Measurements from ENCODE around the gene FRMD6.

The FRMD6 gene

GRCh38 chr14:51651388-51652167 is at the start of gene FRMD6:
FRMD6 (plus strand) TSS chr14:51651910; CDS start chr14:51689837, 37,927 bp downstream.
- no peaks in the 10 kb centered on the region for H3K36me3 Mint-ChIP-seq
- no peaks in the 10 kb centered on the region for H3K9me3 Mint-ChIP-seq (ENCODE audit: low read depth)
- H3K27ac Mint-ChIP-seq: peak within 1 kb of the TSS; percentile 30
- H3K4me1 Mint-ChIP-seq (ENCODE audit: low read depth): peaks cover 15% of the 10 kb centered on the region
- peaks cover 14% of the 10 kb centered on the region for H3K27me3 Mint-ChIP-seq
- peak within 1 kb of the TSS; percentile 85 for H3K4me3 Mint-ChIP-seq

- Mint-ChIP-seq H3K4me1 (ENCODE audit: low read depth) (no peaks in the 10 kb centered on the region), H3K27ac (no peak overlapping the region), H3K9me3 (ENCODE audit: low read depth) (no peaks in the 10 kb centered on the region), H3K27me3 (peaks cover 5% of the 10 kb centered on the region), H3K36me3 (no peaks in the 10 kb centered on the region), H3K4me3 (no peak overlapping the region)
These were observed 49.4 kb upstream of the FRMD6 start for GRCh38 chr14:51602310-51602709.

DNA sequence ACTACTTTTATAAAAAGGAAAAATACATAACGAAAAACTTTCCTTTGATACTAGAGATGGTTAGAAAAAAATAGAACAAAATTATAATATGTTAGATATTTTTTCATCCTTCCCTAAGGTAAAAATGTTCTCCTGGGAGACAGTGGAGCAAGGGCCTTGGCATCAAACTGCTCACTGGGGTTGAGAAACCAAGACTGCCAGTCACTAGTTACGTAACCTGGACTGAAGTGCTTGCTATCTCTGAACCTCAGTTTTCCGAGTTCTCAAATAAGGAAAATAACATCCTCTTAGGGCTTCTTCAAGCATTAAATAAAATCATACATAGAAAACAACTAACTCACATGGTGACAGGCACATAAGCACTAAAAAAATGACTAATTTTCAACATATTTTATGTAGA is 48.2 kb upstream of the FRMD6 start:
- H3K4me3 Mint-ChIP-seq: no peak overlapping the region
- no peak overlapping the region for H3K27ac Mint-ChIP-seq
- no peaks in the 10 kb centered on the region for H3K4me1 Mint-ChIP-seq (ENCODE audit: low read depth)
- peaks cover 7% of the 10 kb centered on the region for H3K27me3 Mint-ChIP-seq
- H3K36me3 Mint-ChIP-seq: no peaks in the 10 kb centered on the region
- no peaks in the 10 kb centered on the region for H3K9me3 Mint-ChIP-seq (ENCODE audit: low read depth)

DNA sequence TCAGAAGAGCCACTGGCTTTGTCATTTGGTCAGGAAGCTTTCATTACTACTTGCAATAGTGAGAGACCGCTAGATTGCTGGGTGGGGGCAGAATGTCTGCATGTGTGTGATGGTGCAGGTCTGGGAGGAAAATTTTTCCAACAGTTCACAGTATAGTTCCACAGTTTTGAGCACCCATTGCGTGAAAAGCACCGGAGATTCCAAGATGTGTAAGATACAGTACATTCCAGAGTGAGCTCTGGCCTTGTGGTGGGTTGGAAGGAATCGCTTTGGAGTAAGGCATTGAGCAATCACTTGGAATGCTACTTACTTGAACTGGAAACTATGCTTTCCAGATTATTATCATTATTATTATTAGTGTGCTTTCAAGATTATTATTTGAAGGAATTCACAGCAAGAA is 47.6 kb upstream of the FRMD6 start:
- Mint-ChIP-seq H3K27ac (no peak overlapping the region), H3K36me3 (no peaks in the 10 kb centered on the region), H3K27me3 (peaks cover 8% of the 10 kb centered on the region), H3K9me3 (ENCODE audit: low read depth) (no peaks in the 10 kb centered on the region), H3K4me1 (ENCODE audit: low read depth) (no peaks in the 10 kb centered on the region), H3K4me3 (no peak overlapping the region)

- peaks cover 8% of the 10 kb centered on the region for H3K27me3 Mint-ChIP-seq
- no peaks in the 10 kb centered on the region for H3K4me1 Mint-ChIP-seq (ENCODE audit: low read depth)
- no peaks in the 10 kb centered on the region for H3K9me3 Mint-ChIP-seq (ENCODE audit: low read depth)
- no peak overlapping the region for H3K4me3 Mint-ChIP-seq
- H3K36me3 Mint-ChIP-seq: no peaks in the 10 kb centered on the region
- no peak overlapping the region for H3K27ac Mint-ChIP-seq
These were observed 46.1 kb upstream of the FRMD6 start for GRCh38 chr14:51605575-51605974.

GRCh38 chr14:51607711-51608110 is 44.0 kb upstream of the FRMD6 start:
- H3K4me3 Mint-ChIP-seq: no peak overlapping the region
- no peaks in the 10 kb centered on the region for H3K9me3 Mint-ChIP-seq (ENCODE audit: low read depth)
- no peaks in the 10 kb centered on the region for H3K36me3 Mint-ChIP-seq
- H3K27ac Mint-ChIP-seq: no peak overlapping the region
- H3K27me3 Mint-ChIP-seq: peaks cover 8% of the 10 kb centered on the region
- peaks cover 7% of the 10 kb centered on the region for H3K4me1 Mint-ChIP-seq (ENCODE audit: low read depth)

DNA sequence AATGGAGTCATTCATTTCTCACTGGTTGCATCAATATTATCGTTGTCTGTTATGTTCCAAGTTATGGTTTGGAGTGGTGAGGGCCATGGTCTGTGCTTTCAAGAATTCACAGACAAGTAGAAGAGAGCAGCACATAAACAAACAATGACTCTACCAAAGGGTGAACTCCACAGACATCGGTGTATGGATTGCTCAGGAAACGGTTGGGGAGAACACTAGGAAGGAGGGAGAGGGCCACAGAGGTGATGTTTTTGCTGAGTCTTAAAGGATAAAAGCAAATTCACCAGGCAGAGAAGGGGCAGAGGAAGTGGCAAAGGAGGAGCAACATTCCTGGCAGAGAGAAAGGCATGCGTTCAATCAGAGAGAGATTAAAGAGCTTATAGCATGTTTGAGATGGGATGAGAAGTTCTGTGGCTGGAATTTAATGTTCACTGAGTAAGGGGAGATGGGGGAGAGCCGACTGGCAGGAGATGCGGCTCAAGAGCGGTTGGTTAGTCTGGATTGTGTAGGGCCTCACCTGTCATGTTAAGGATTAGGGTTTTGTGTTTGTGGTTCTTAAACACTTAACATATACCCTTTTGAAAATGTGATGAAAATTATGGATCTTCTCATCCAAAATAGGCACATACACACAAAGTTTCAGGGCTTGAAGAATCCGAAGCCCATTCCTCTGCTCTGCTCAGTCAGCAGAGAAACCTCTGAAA is 42.3 kb upstream of the FRMD6 start:
- Mint-ChIP-seq H3K4me3 (no peak overlapping the region), H3K36me3 (no peaks in the 10 kb centered on the region), H3K9me3 (ENCODE audit: low read depth) (no peaks in the 10 kb centered on the region), H3K27me3 (peaks cover 8% of the 10 kb centered on the region), H3K4me1 (ENCODE audit: low read depth) (peaks cover 8% of the 10 kb centered on the region), H3K27ac (no peak overlapping the region)

DNA sequence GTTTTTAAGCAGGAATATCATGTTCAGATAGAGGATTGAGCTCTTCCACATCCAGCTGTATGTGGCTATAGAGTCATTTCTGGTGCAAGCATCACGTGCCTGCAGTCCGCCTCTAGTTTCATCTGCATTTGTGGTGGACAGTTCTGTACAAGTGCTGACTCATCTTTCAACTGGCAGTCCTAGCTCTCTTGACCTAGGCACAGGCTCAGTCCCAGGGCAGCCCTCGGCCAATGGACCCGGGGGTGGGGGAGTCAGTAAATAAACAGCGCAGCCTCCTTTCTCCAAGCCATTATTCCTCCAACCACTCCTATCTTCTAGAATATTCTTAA is 41.8 kb upstream of the FRMD6 start:
- Mint-ChIP-seq H3K4me1 (ENCODE audit: low read depth) (peaks cover 8% of the 10 kb centered on the region), H3K4me3 (no peak overlapping the region), H3K27me3 (peaks cover 5% of the 10 kb centered on the region), H3K36me3 (no peaks in the 10 kb centered on the region), H3K9me3 (ENCODE audit: low read depth) (no peaks in the 10 kb centered on the region), H3K27ac (no peak overlapping the region)

DNA sequence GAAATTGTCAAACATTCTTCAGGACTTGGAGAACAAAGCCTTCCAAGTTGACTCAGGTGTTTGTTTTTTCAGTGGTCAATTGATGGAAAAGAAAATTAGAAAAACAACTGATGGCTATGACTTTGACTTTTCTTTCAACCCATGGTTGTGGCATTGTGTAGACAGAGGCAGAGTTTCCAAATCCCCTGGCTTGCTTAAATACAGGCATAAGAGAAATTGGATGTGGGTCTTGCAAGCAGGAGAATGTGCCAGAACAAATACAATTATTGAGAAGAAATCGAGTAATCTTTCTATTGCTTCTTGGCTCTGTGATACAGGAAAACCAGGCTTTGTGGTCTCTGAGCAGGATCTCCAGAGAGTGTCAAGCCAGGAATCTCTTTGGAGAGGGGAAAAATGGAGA is 40.9 kb upstream of the FRMD6 start:
- Mint-ChIP-seq H3K27me3 (peaks cover 5% of the 10 kb centered on the region), H3K4me1 (ENCODE audit: low read depth) (peaks cover 8% of the 10 kb centered on the region), H3K9me3 (ENCODE audit: low read depth) (no peaks in the 10 kb centered on the region), H3K4me3 (no peak overlapping the region), H3K27ac (no peak overlapping the region), H3K36me3 (no peaks in the 10 kb centered on the region)

- no peaks in the 10 kb centered on the region for H3K9me3 Mint-ChIP-seq (ENCODE audit: low read depth)
- H3K36me3 Mint-ChIP-seq: no peaks in the 10 kb centered on the region
- no peak overlapping the region for H3K4me3 Mint-ChIP-seq
- peaks cover 5% of the 10 kb centered on the region for H3K27me3 Mint-ChIP-seq
- H3K4me1 Mint-ChIP-seq (ENCODE audit: low read depth): peaks cover 8% of the 10 kb centered on the region
- H3K27ac Mint-ChIP-seq: peak overlapping the region; percentile 17
These were observed 39.3 kb upstream of the FRMD6 start for GRCh38 chr14:51612449-51612848.

- H3K27ac Mint-ChIP-seq: no peak overlapping the region
- peaks cover 5% of the 10 kb centered on the region for H3K27me3 Mint-ChIP-seq
- peaks cover 8% of the 10 kb centered on the region for H3K4me1 Mint-ChIP-seq (ENCODE audit: low read depth)
- H3K4me3 Mint-ChIP-seq: no peak overlapping the region
- H3K9me3 Mint-ChIP-seq (ENCODE audit: low read depth): no peaks in the 10 kb centered on the region
- H3K36me3 Mint-ChIP-seq: no peaks in the 10 kb centered on the region
These were observed 38.3 kb upstream of the FRMD6 start for GRCh38 chr14:51613416-51613815.

DNA sequence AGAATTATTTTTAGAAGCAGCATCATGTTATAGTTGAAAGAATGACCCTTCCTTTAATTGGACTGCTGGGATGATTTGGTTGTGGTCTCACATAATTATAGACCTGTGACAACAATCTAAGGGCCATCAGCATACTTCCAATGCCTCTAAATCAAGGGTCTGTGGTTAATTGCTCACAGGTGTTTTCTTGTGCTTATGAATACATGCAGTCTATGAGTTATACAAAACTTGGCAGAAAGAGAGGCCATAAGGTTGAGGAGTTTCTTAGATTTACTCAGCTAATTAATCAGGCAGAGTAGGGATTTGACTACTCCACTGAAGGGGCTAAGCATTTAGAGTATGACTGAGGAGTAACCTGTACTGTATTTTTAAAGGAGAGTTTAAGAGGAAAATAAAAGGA is 37.0 kb upstream of the FRMD6 start:
- H3K4me3 Mint-ChIP-seq: no peak overlapping the region

GRCh38 chr14:51616256-51616655 is 35.5 kb upstream of the FRMD6 start:
- no peaks in the 10 kb centered on the region for H3K36me3 Mint-ChIP-seq
- H3K27ac Mint-ChIP-seq: no peak overlapping the region
- H3K27me3 Mint-ChIP-seq: peaks cover 4% of the 10 kb centered on the region
- no peak overlapping the region for H3K4me3 Mint-ChIP-seq
- no peaks in the 10 kb centered on the region for H3K9me3 Mint-ChIP-seq (ENCODE audit: low read depth)
- peaks cover 8% of the 10 kb centered on the region for H3K4me1 Mint-ChIP-seq (ENCODE audit: low read depth)

More for the DNA sequence above, 37.0 kb upstream of the FRMD6 start:
- peaks cover 8% of the 10 kb centered on the region for H3K4me1 Mint-ChIP-seq (ENCODE audit: low read depth)
- peaks cover 4% of the 10 kb centered on the region for H3K27me3 Mint-ChIP-seq
- no peaks in the 10 kb centered on the region for H3K9me3 Mint-ChIP-seq (ENCODE audit: low read depth)
- H3K36me3 Mint-ChIP-seq: no peaks in the 10 kb centered on the region
- H3K27ac Mint-ChIP-seq: no peak overlapping the region

DNA sequence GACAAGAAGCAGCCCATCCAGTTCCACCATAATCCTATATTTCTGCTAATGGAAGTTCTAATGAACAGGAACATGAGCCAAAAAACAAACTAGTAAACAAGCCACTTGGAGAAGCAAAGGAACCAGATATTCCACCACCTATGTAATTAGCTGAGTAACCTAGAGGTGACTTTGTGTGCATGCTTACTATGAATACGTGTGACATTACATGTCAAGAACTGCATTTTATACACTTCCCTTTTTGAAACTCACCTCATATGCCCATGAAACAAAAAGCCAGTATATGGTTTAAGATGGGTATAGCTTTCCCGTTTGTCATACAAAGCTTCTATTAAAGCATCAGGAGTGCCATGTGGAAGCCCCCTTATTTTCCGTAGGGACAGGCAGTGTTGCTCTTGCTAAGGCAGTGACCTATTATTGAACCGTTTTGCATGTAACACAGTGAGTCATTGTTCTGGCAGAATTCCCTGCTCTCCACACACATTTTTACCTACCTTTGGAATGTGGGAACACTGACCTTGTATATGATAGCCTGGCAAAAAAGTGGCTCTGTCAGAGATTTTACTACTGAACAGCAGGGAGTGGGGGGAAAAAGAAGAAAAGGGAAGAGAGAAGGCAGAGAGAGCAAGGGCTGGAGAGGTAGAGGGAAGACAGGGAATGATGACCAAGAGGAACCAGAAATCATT is 34.8 kb upstream of the FRMD6 start:
- H3K36me3 Mint-ChIP-seq: no peaks in the 10 kb centered on the region
- H3K4me3 Mint-ChIP-seq: no peak overlapping the region
- H3K9me3 Mint-ChIP-seq (ENCODE audit: low read depth): no peaks in the 10 kb centered on the region
- H3K27me3 Mint-ChIP-seq: peaks cover 4% of the 10 kb centered on the region
- H3K27ac Mint-ChIP-seq: no peak overlapping the region
- peaks cover 8% of the 10 kb centered on the region for H3K4me1 Mint-ChIP-seq (ENCODE audit: low read depth)

DNA sequence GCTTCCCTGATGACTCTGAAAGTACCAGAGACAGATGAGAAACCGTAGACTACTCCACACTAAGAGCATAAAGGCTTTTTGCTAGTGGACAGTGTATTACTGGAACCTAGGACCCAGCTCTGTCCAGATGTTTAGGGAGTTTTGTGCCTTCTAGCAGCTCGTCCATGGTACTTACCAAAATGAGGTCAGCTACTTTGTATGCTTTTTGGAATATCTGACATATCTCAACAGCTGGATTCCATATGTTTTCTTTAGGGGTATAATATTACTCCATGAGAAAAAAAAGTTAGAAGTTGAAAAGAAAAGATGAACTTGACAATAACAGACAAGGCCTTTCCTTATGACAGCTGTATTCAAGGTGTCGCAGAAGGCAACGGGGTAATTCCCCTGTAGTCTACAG is 32.1 kb upstream of the FRMD6 start:
- Mint-ChIP-seq H3K9me3 (ENCODE audit: low read depth) (no peaks in the 10 kb centered on the region), H3K27ac (no peak overlapping the region), H3K27me3 (peaks cover 8% of the 10 kb centered on the region), H3K4me3 (no peak overlapping the region), H3K4me1 (ENCODE audit: low read depth) (no peaks in the 10 kb centered on the region), H3K36me3 (peaks cover 3% of the 10 kb centered on the region)
